ENCODE results near the gene SLC12A7.

DNA sequence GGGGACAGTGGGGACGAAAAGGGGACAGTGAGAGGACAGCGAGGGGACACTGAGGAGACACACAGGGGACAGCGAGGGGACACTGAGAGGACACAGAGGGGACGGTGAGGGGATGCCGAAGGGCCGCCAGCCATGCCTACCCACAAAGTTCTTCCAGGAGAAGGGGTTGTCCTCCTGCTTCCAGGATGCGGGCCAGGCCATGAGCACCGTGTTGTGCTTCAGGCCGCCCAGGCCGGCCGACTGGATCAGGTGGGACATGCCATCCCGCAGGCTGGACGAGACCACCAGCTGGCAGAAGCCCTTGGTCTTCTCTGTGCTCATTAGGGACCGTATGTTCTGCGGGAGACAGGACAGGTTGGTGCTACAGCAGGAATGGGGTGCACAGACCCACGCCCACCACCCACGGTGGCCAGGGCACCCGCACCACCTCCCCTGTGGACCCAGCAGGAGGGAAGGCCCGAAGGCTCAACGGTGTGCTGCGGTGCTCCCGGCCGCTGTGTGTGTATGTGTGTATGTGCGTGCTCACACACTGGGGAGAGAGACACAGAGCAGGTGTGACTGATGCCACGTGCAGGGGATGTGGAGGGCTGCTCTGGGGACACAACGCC is 46.6 kb downstream of the SLC12A7 start:
- TF ChIP-seq, protein P1, sequence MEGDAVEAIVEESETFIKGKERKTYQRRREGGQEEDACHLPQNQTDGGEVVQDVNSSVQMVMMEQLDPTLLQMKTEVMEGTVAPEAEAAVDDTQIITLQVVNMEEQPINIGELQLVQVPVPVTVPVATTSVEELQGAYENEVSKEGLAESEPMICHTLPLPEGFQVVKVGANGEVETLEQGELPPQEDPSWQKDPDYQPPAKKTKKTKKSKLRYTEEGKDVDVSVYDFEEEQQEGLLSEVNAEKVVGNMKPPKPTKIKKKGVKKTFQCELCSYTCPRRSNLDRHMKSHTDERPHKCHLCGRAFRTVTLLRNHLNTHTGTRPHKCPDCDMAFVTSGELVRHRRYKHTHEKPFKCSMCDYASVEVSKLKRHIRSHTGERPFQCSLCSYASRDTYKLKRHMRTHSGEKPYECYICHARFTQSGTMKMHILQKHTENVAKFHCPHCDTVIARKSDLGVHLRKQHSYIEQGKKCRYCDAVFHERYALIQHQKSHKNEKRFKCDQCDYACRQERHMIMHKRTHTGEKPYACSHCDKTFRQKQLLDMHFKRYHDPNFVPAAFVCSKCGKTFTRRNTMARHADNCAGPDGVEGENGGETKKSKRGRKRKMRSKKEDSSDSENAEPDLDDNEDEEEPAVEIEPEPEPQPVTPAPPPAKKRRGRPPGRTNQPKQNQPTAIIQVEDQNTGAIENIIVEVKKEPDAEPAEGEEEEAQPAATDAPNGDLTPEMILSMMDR (optimal IDR thresholded peaks at IDR 0.05 in 1 of 3, IDR thresholded peaks at IDR 0.05 in 1 of 3, conservative IDR thresholded peaks at IDR 0.05 in 1 of 3; ENCODE audit: extremely low read depth in 1 of 3, insufficient read depth in 2 of 3, low read length in 3 of 3) = no peak
- no peak for TF ChIP-seq EZH2 (IDR thresholded peaks at IDR 0.05; ENCODE audit: low read length)

Measured in keratinocyte (primary cell).